SU-DHL-6 (cell line): ENCODE results near the gene RHBG.
"Not testable (repeated sequence)": the region's sequence is repeated elsewhere in the genome, so short reads cannot be mapped to it uniquely, and the experiment has no call there.

ENCODE experiments used
- H2AFZ ChIP-seq: fragments of 200-600 bp; sonication (generic); 2 replicates; pipeline ENCODE4 v1.6.1; 2014; ENCODE audit warnings: low read depth, mild to moderate bottlenecking, moderate library complexity, mixed read lengths, antibody characterized with exemption, low read length; ENCODE audit not compliant: severe bottlenecking
- H3F3A ChIP-seq: fragments of 200-600 bp; shearing (Covaris generic); 2 replicates; pipeline ENCODE4 v1.6.0; 2016; ENCODE audit warnings: antibody characterized with exemption, mild to moderate bottlenecking; ENCODE audit not compliant: insufficient read depth
- H3K27ac ChIP-seq: fragments of 200-600 bp; sonication (generic); 2 replicates; pipeline ENCODE4 v1.5.1; 2016; ENCODE audit warnings: low read depth, mild to moderate bottlenecking, low read length, moderate library complexity, mixed read lengths
- H3K27me3 ChIP-seq: fragments of 200-600 bp; sonication (generic), shearing (Covaris generic); 2 replicates; pipeline ENCODE4 v1.6.0; 2014; ENCODE audit warnings: mild to moderate bottlenecking, low read length
- H3K36me3 ChIP-seq: fragments of 200-600 bp; sonication (generic); 2 replicates; pipeline ENCODE4 v1.6.1; 2014; ENCODE audit warnings: mild to moderate bottlenecking, low read length, mixed read lengths
- H3K4me2 ChIP-seq: fragments of 300-600, 200-600 bp; shearing (Covaris generic), sonication (generic); 2 replicates; pipeline ENCODE4 v1.6.0; 2014; ENCODE audit warnings: low read length, low read depth, mild to moderate bottlenecking; ENCODE audit not compliant: poor library complexity, severe bottlenecking
- H3K4me3 ChIP-seq: fragments of 200-600 bp; sonication (generic); 2 replicates; pipeline ENCODE4 v1.5.1; 2014; ENCODE audit warnings: antibody characterized with exemption, low read length, mild to moderate bottlenecking, mixed read lengths; ENCODE audit not compliant: insufficient read depth, poor library complexity, severe bottlenecking
- H3K79me2 ChIP-seq: fragments of 200-600 bp; sonication (generic); 2 replicates; pipeline ENCODE4 v1.6.1; 2014; ENCODE audit warnings: mild to moderate bottlenecking, low read length, moderate library complexity; ENCODE audit not compliant: insufficient read depth
- H3K9ac ChIP-seq: fragments of 200-600 bp; sonication (generic); 2 replicates; pipeline ENCODE4 v1.7.0; 2014; ENCODE audit warnings: mild to moderate bottlenecking, low read length
- H3K9me2 ChIP-seq: fragments of 200-600 bp; sonication (generic); replicated peaks from 2 replicates; pipeline ENCODE4 v1.6.1; 2014; ENCODE audit warnings: low read length; ENCODE audit not compliant: insufficient read depth
- H3K9me3 ChIP-seq: fragments of 200-600 bp; sonication (generic); 2 replicates; pipeline ENCODE4 v1.6.1; 2014; ENCODE audit warnings: low read length, mixed read lengths; ENCODE audit not compliant: insufficient read depth
- H4K20me1 ChIP-seq: fragments of 200-600 bp; sonication (generic); 2 replicates; pipeline ENCODE4 v1.6.1; 2014; ENCODE audit warnings: low read depth, mild to moderate bottlenecking, antibody characterized with exemption, low read length, moderate library complexity, mixed read lengths
- CTCF ChIP-seq: fragments of 200-600 bp; sonication (generic); IDR thresholded peaks from one replicate; pipeline ENCODE4 v1.5.1; 2017; ENCODE audit warnings: antibody characterized with exemption, mild to moderate bottlenecking, low read length, moderate library complexity; ENCODE audit not compliant: insufficient read depth, poor library complexity, severe bottlenecking
- EZH2phosphoT487 ChIP-seq: fragments of 200-600 bp; sonication (generic), shearing (Covaris generic); conservative IDR thresholded peaks from 2 replicates; pipeline ENCODE4 v1.6.1; 2018; ENCODE audit warnings: mild to moderate bottlenecking, antibody characterized with exemption, low read length, moderate library complexity, mixed read lengths

RHBG gene

GRCh38 chr1:156366378-156367166 is 2.4 kb upstream of the RHBG start:
- H3K9ac ChIP-seq = no peak overlapping the region
- no peak overlapping the region for H3K4me3 ChIP-seq
- H3K9me3 ChIP-seq = no peaks in the 10 kb centered on the region
- no peak overlapping the region for H3K27ac ChIP-seq
- H2AFZ ChIP-seq = no peak overlapping the region
- no peaks in the 10 kb centered on the region for H3K36me3 ChIP-seq
- H3F3A ChIP-seq = no peaks in the 10 kb centered on the region
- H3K79me2 ChIP-seq = no peaks in the 10 kb centered on the region
- no peak overlapping the region for H3K4me2 ChIP-seq
- no peaks in the 10 kb centered on the region for H4K20me1 ChIP-seq
- no peaks in the 10 kb centered on the region for H3K27me3 ChIP-seq
- H3K9me2 ChIP-seq = no peaks in the 10 kb centered on the region
- TF ChIP-seq CTCF = no peak
- TF ChIP-seq EZH2phosphoT487 = no peak

- H3K79me2 ChIP-seq = no peaks in the 10 kb centered on the region
- no peak overlapping the region for H3K9ac ChIP-seq
- no peak overlapping the region for H3K27ac ChIP-seq
- H3K9me2 ChIP-seq = no peaks in the 10 kb centered on the region
- TF ChIP-seq CTCF (no peak), EZH2phosphoT487 (no peak)
- H3K36me3 ChIP-seq = no peaks in the 10 kb centered on the region
- H3K27me3 ChIP-seq = no peaks in the 10 kb centered on the region
- H3K4me3 ChIP-seq = no peak overlapping the region
- H3K4me2 ChIP-seq = no peak overlapping the region
- H2AFZ ChIP-seq = no peak overlapping the region
- no peaks in the 10 kb centered on the region for H3K9me3 ChIP-seq
- H4K20me1 ChIP-seq = no peaks in the 10 kb centered on the region
- no peaks in the 10 kb centered on the region for H3F3A ChIP-seq
These were observed 1.4 kb upstream of the RHBG start for GRCh38 chr1:156367383-156368156.

GRCh38 chr1:156368157-156368658 is 803 bp upstream of the RHBG start:
- H3K9me2 ChIP-seq = no peaks in the 10 kb centered on the region
- H3K4me3 ChIP-seq = no peak overlapping the region
- no peak overlapping the region for H3K9ac ChIP-seq
- no peaks in the 10 kb centered on the region for H4K20me1 ChIP-seq
- no peak overlapping the region for H3K27ac ChIP-seq
- no peak for TF ChIP-seq EZH2phosphoT487
- no peaks in the 10 kb centered on the region for H3K27me3 ChIP-seq
- no peak overlapping the region for H3K4me2 ChIP-seq
- no peaks in the 10 kb centered on the region for H3K9me3 ChIP-seq
- H2AFZ ChIP-seq = no peak overlapping the region
- H3F3A ChIP-seq = no peaks in the 10 kb centered on the region
- H3K79me2 ChIP-seq = no peaks in the 10 kb centered on the region
- H3K36me3 ChIP-seq = no peaks in the 10 kb centered on the region

- H2AFZ ChIP-seq, H4K20me1 ChIP-seq, H3K9me2 ChIP-seq, H3K9ac ChIP-seq, H3K9me3 ChIP-seq, H3K36me3 ChIP-seq, H3K27me3 ChIP-seq, H3K27ac ChIP-seq, H3F3A ChIP-seq, H3K4me2 ChIP-seq, H3K79me2 ChIP-seq, H3K4me3 ChIP-seq: not testable (repeated sequence)
These were observed 775 bp downstream of the RHBG start for GRCh38 chr1:156369685-156370286.
